ENCODE data around the gene PITPNC1.

The PITPNC1 gene

DNA sequence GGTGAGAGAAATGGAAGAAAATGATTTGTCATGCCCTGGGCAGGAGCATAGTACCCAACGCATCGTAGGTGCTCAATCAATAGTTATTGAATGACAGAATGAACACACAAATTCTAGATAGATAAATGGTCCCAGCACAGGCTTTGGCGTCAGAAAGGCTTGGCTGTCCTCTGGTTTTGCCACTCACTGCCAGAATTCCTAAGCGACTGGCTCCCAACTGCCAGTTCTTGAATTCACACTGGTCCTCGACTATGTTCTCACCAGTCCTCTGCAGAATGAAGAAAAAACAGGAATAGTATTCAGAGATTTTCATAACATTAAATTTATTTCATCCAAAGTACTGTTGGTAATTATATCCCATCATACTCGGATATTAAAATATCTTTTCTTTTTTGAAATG is 177.6 kb downstream of the PITPNC1 start:
- no peak for DNase-seq (ENCODE audit: low spot score)

DNA sequence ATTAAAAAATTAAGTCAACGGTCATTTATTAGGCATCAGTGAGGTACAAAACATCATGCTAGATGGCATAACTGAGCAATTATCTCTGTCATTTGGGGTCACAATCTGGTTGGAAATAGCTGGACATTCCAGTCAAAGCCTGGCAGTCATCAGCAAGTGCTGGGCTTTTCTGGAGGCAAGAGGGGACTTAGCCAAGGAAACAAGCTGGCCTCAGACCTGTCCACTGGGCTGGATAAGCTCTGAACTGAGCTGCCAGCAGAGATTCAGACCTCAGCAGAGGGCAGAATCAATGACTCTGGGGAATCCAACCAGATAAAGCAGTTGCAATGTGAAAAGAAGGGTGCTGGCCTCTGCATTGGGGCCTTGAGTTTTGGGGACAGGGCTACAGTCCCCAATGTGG is 178.8 kb downstream of the PITPNC1 start:
- DNase-seq (ENCODE audit: low spot score): no peak

- no peak for DNase-seq (ENCODE audit: low spot score)
These were observed 180.2 kb downstream of the PITPNC1 start for GRCh38 chr17:67557052-67557845.

DNA sequence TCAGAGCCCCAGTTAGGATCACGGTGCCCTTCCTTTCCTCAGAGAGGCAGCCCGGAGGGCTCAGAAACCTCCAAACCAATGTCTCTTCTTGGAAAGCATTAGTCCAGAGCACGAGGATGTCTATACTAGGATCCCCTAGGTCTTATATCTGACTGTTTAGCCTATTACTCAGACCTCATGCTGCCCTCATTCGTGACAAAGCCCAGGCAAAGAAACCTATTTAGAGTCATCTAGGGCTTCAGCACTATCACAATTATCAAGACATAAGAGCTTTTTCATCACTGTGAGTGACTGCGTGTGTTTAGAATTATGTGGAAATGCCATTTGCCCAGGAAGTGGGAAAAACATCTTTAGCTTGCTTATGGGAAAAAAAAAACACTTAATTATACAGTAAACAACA is 180.8 kb downstream of the PITPNC1 start:
- no peak for DNase-seq (ENCODE audit: low spot score)

- DNase-seq (ENCODE audit: low spot score): no peak
These were observed 181.8 kb downstream of the PITPNC1 start for GRCh38 chr17:67558740-67559380.

DNA sequence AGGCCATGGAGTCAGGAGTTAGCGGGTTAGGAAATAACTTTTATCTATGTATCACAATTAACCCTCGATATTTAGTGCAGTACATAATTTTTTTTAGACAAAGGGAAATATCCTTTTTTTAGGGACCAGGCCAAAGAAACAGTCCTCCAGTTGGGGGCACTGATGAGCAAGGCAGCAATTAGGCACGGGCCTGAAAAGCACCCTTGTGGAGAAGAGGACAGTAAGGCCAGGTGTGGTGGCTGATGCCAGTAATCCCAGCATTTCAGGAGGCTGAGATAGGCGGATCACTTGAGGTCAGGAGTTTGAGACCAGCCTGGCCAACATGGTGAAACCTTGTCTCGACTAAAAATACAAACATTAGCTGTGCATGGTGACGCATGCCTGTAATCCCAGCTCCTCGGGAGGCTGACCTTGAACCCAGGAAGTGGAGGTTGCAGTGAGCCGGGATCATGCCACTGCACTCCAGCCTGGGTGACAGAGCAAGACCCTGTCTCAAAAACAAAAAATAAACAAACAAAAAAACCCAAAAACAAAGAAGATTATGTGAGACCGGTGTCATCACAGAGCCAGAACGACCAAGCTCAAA is 182.4 kb downstream of the PITPNC1 start:
- no peak for DNase-seq (ENCODE audit: low spot score)

DNA sequence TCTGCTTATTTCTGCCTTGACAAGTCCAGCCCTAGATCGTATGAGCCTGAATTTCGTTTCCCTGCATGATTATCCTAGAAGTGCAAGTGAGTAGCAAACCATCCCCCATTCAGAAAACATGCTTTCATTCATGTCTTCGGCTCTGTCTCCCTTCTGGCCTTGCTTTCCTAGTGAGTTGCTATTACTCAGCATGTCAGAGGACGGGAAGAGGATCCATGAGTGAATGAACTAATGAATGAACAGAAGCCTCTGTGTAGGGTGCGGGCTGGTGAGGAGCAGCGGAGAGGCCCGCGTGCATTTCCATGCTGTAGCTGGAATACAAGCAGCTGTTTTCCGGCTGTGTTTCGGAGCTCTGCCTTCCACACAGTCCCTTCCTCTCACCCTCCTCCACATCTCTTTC is 184.9 kb downstream of the PITPNC1 start:
- DNase-seq (ENCODE audit: low spot score): no peak

DNA sequence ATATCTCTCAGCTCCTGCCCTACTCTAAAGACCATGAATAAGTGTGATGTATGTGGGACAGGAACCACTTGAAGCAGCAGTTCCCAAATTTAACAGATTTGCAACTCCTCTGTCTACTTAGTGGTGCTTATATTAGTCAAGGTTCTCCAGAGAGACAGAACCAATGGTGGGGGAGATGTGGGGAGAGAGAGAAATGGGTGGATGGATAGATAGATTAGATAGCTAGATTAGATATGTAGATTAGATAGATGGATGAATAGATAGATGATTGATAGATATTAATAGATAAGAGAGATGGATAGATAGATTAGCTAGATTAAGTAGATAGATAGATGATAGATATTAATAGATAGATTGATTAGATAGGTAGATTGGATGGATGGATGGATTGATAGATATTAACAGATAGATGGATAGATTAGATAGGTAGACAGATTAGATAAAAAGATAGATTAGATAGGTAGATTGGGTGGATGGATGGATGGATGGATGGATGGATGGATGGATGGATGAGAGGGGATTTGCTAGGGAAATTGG is 186.7 kb downstream of the PITPNC1 start:
- DNase-seq (ENCODE audit: low spot score): no peak

DNA sequence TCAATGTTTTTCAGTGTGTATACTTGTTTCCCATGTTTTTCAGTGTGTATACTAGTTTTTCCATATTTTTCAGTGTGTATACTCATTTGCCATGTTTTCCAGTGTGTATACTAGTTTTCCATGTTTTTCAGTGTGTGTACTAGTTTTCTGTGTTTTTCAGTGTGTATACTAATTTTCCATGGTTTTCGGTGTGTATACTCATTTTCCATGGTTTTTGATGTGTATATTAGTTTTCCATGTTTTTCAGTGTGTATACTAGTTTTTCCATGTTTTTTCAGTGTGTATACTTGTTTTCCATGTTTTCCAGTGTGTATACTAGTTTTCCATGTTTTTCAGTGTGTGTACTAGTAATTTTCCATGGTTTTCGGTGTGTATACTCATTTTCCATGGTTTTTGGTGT is 188.0 kb downstream of the PITPNC1 start:
- DNase-seq (ENCODE audit: low spot score): no peak

GRCh38 chr17:67566656-67567055 is 189.6 kb downstream of the PITPNC1 start:
- DNase-seq (ENCODE audit: low spot score): no peak

DNA sequence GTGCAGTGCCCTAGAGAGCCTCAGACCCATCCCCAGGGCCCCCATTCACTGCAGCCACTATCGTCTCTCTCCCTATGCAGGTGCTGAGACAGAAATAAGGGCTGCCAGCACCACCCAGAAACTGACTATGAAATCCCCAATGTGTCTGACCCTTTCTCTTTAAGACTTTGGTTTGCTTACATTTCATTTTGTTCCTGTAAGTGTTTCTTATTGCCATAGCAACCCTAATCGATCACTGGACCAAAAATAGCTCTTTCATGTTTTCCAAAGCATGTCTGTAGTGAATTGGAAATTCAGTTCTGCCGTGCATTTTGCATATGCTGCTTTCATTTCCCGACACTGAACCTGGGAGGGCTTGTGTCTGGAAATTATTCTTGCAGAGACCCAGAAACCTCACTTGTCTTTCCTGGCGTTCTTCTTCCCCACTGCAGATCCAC is 192.0 kb downstream of the PITPNC1 start:
- no peak for DNase-seq (ENCODE audit: low spot score)

- no peak for DNase-seq (ENCODE audit: low spot score)
These were observed 192.8 kb downstream of the PITPNC1 start for GRCh38 chr17:67569873-67570272.

DNA sequence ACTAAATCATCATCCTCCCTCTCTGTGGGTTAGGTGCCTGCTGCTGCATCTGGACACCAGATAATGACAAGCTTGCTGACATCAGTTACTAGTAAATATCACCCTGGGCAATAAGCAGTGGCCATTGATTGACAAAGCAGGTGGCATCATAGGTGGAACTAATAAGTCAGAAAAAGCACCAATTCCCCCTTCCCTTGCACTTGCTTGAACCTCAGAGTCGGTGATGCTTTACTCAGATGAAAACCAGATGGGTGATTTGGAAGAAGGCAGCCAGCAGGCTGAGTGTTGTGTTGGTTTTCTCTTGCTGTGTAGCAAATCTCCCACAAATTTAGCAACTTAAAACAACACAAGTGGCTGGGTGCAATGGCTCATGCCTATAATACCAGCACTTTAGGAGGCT is 193.7 kb downstream of the PITPNC1 start:
- DNase-seq (ENCODE audit: low spot score): no peak

DNA sequence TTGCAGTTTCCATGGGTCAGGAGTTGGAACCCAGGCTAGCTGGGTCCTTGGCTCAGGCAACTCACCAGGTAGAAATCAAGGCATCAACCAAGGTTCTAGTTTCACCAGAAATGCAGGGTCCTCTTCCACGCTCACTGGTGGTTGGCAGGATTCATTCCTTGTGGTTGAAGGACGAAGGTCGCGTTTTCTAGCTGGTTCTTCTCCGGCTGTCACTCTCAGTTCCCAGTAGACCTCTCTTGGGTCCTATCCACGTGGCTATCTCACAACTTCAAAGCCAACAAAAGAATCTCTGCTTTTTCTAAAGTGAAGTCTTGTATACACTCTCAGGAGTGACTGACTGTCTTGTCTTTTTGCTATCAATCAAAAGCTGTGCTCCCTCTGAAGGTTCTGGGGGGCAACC is 194.4 kb downstream of the PITPNC1 start:
- no peak for DNase-seq (ENCODE audit: low spot score)

DNA sequence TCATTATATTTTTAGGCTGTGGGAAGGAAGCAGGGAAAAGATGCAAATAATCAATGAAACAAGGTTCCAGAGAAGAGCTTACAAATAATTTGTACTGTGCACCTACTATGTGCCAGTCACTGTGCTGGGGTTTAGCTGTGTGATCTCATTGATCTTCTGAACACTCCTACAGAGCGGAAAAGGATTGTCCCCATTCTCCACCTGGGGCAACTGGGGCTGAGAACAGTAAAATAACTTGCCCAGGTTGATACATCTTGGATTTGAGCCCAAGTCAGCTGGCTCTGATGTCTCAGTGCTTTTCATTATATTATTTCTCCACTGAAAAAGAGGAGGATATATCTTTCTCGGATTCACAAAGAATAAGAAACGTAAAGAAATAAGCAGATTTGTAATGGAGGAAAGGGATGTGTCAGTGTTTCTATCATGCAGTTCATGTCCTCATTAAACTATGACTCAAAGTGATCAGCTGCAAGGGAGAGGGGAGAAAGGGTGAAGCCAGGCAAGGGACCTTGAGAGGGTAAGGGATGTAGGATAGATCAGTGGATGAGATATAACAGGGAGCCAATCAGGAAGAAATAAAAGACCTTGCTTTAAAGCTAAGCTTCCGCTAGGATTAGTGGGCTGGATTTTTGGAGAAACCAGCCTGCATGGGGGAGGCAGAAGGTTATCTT is 197.0 kb downstream of the PITPNC1 start:
- no peak for DNase-seq (ENCODE audit: low spot score)

- DNase-seq (ENCODE audit: low spot score): no peak
These were observed 197.7 kb downstream of the PITPNC1 start for GRCh38 chr17:67574658-67575293.

GRCh38 chr17:67575325-67575724 is 198.2 kb downstream of the PITPNC1 start:
- no peak for DNase-seq (ENCODE audit: low spot score)

DNA sequence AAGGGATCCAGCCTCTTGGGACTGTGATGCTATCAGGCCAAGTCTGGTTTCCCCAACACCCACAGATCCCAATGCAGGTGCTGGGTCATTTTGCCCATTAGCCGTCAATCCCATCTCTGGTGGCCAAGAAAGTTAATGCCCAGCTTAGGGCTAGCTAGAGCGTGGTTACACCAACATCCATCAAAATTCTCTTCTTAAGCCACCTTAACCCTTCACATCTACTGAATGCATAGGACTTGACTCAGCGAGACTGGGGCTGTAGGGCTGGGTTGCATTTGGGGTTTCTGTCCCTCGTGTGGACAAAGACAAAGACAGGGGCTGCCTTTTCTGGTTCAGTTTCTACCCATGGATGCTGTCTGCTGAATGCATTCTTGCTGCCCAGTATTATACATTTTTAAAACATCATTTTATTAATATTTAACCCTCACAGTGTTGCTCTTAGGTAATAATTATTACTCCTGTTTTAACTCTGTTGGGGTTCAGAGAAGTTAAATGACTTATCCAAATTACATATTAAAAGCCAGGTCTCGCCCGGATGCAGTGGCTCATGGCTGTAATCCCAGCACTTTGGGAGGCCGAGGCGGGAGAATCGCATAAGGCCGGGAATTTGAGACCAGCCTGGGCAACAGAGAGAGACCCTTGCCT is 199.5 kb downstream of the PITPNC1 start:
- DNase-seq (ENCODE audit: low spot score): no peak

DNA sequence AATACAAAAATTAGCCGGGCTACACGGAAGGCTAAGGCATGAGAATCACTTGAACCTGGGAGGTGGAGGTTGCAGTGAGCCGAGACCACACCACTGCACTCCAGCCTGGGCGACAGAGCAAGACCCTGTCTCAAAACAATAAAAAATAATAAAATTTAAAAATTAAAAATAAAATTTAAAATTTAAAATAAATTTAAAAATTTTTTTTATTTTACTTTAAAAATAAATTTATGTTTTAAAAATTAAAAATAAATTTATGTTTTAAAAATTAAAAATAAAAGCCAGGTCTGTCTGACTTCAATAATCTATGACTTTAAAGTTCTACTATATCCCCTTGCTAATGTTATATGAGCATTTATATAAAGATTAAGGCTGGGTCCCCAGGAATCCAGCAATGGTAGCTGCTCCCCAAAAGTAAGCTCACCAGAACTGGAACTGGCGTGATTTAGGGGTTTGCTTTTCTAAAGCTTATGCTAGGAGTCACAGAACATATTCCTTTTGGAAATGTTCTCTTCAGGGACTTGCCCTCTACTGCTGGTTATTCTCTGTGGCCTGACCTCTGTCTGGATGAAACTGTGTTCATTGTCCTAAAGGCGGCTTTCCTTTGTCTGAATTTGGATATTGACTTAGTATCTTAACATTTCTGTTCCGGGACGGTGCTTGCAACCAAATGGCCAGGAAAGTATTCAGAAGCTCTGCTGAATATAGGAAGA is 200.5 kb downstream of the PITPNC1 start:
- DNase-seq (ENCODE audit: low spot score): no peak

DNA sequence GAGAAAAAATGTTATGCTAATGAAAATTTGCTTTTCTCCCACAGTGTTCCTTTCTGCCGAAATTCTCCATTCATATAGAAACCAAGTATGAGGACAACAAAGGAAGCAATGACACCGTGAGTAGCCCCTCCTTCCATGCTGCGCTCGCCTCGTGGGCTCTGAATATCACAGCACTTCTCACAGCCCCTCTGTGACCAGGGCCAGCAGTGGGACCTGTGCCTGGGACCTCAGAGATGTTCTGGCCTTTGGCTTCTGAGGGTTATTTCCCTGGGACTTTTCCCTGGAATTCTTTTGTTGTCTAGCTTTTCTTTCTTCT is 201.0 kb downstream of the PITPNC1 start:
- no peak for DNase-seq (ENCODE audit: low spot score)

All from CD4-positive, alpha-beta T cell treated with Interleukin-15 for 4 hours (primary cell).